HG03045 (cell line): Measurements from ENCODE around the gene HSDL1.

Experiments
- ATAC-seq: cut with Tn5 transposase; IDR thresholded peaks from one replicate; pipeline ENCODE4 v1.9.1; 2021; ENCODE audit warnings: mild to moderate bottlenecking, moderate library complexity; ENCODE audit not compliant: unreplicated experiment

The HSDL1 gene

GRCh38 chr16:84144859-84145639 lies at the start of gene HSDL1, which contains the start of gene DNAAF1:
HSDL1 (minus strand) TSS chr16:84145177; CDS start chr16:84131321, 13,856 bp downstream.
DNAAF1 (plus strand) TSS chr16:84145308; CDS start chr16:84145441, 133 bp downstream.
- ATAC-seq, result peak; percentile 83

GRCh38 chr16:84194018-84194417 lies 49.0 kb upstream of the HSDL1 start:
- ATAC-seq, result no peak

DNA sequence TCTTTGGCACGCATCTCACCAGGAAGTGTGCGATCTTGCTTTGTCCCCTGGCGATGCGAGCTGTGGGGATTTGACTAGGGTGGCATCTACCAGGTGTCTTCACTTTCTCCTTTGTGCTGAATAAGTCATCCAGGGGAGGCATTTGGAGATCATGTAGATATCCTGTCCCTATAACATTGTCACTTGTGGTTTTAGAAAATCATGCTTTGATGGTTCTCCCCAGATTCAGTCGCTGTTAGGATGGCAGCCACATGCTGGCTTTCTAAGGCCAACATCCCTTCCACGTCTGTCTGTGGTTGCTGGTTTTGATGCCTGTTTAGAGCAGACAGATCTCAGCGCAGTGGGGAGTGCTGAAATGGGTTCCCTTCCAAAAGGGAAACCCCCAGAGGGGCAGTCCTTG lies 48.5 kb upstream of the HSDL1 start:
- ATAC-seq, result no peak

DNA sequence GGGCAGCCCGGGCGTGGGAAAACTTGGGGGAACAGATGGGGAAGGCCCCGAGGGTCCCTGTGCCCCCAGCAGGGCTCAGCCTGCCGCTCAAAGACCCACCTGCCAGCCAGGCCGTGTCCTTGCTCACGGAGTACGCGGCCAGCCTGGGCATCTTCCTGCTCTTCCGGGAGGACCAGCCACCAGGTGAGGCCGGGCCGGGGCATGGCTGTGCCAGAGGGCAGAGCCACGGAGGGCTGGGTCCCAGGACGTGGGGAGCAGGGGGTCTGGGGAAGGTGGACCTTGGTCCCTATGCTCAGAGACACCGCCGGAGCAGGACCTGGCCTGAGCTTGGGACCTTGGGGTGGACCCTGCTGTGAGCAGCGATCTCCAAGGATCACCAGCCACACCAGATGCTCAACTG lies 46.5 kb upstream of the HSDL1 start:
- ATAC-seq, result no peak

DNA sequence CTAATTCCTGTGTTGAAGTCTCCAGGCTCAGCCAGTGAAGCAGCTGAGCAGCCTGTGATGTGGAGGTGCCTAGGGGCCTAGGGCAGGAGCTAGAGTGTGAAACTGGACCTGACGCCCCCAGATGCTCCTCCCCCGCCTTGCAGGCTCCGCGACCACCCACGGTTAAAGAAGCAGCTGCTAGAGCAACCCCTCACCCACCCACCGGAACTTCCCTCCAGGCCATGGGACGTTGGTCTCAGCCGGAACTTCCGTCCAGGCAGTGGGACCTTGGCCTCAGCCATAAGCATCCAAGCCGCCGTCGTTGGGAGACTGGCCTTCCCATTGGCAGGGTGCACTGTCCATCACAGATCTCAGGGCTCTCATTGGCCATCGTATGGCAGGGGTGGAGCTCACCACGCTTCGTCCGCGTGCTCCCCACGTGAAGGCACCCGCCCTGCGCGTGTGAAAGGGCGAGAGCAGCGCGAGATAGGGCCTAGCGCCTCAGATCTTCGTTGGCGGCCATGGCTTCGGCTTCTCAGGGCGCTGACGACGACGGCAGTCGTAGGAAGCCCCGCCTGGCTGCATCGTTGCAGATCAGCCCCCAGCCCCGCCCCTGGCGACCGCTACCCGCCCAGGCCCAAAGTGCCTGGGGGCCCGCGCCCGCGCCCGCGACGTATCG lies 45.9 kb upstream of the HSDL1 start, which contains the start of gene ADAD2:
Gene ADAD2 (plus strand): TSS at position 427 of the 658 bp plus-strand sequence. CDS start 74 bp downstream, at position 501.
- ATAC-seq, result no peak

GRCh38 chr16:84186685-84187437 lies 41.9 kb upstream of the HSDL1 start, which contains the start of gene TAF1C:
TAF1C (minus strand) TSS chr16:84187057; CDS start chr16:84184988, 2,069 bp downstream.
- peak; percentile 91 for ATAC-seq

DNA sequence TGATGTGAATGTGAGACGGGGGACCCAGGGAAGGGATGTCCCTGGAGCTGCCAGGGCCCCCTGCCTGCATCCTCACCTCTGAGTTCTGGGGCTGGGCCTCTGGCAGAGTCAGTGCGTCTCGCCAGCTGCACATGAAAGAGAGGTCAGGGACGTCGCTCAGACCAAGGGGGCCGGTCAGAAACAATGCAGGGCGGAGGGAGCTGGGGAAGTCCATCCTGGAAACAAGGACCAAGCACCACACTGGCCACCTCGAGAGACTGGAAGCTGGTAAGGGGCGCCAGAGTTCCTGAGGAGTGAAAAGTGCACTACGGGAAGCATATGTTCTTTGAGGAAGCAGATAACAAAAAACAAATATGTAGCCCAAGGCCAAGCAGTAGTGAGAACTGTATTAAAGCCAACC lies 39.8 kb upstream of the HSDL1 start:
- no peak for ATAC-seq

DNA sequence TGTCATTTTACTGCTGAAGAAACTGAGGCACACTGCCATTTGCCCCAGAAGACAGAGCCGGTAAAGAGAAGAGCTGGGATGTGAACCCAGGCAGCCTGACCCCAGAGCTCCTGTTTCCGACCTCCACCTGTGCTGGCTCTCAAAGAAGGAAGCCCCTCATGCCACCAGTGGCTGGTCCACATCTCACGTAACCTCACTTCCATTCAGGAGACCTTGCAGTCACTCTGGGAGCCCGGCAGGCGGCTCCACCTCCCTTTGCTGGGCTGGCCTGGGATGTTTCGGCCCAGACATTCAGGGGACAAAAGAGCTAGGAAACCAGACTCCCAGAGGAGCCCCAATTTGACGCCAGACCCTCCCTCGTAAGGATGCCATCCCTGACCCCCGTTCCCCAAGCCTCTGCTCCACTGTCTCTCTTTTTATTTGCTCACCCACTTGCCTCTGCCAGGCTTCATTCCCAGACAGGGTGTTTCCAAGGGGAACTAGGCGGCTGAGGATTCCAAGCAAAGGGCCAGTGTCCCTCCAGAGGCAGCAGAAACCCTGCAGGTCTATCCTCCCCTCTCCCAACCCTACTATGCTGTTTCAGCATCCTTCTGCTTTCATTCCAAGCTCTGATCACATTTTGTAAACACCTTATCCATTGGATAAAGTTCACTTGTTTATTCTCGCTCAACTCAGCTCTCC lies 39.1 kb upstream of the HSDL1 start:
- no peak for ATAC-seq

DNA sequence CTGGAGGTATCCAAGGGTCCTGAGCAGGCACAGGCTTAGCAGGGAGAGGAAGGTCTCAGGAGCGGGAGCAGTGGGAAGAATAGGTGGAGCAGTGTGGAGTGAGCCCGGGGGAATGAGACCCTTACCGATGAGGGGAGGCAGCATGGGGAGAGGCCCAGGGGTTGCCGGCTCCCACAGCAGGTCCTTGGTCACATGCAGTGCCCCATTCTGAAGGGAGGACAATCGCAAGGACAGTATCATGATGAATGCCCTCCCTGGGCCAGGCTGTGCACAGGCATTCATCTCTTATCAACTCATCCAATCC lies 38.5 kb upstream of the HSDL1 start:
- ATAC-seq, result no peak

DNA sequence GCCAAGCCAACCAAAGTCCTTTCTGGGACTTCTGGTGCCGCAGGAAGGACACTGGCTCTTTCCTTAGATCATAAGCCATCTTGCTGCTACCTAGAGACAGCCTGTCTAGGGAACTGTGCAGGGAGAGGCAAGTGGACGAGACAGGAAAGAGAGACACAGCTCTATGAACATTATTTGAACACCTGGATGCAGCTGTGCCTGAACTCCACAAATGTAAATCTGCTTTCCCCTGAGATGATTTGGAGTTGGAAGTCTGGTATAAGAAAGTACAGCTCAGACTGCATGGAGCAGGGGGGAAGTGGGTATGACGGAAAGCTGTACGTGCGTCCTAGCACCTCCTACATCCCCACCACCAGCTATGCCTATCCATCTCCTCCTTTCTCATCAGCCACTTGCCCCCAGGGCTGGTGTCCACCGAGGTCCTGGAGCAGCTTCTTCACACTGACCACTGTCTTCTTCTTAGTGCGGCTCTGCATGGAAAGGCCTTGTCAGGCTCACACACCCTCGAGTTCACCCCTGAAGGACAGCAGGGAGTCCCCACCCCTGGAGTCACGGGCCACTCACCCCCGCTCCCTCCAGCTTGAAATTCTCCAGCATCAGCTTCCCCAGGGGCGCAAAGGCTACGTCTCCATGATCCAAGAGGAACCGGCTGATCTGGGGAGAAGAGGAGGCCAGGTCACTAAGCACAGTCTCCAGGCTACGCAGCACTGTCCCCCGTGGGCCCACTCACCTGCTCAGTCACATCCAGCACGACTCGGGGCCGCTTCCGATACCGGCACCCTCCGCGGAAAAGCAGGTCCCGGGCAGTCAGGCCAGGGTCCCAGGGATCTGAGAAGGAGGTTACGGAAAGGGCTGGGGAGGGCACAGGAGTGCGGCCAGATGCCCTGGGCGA lies 37.9 kb upstream of the HSDL1 start:
- no peak for ATAC-seq

DNA sequence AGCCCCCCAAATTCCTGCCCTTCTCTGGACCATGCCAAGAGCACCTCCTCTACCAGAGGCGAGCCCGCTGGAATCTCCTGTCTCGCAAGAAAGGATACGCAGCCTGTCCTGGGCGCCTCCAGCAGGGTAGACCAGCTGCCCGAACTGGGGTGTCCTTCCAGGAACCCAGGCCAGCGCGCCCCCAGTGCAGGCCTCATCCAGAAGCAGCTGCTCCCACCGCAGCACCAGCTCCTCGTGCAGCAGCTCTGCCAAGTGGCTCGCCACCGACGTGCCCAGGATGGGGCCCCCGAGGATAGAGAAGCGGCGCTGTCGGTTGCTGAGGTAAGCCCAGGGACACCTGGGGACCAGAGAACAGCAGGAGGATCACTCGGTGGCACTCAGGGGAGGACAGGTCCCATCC lies 37.1 kb upstream of the HSDL1 start:
- ATAC-seq, result no peak

- ATAC-seq, result no peak
These were observed 36.4 kb upstream of the HSDL1 start for GRCh38 chr16:84181144-84181915.

GRCh38 chr16:84180519-84181140 lies 35.7 kb upstream of the HSDL1 start:
- no peak for ATAC-seq

GRCh38 chr16:84179612-84180320 lies 34.8 kb upstream of the HSDL1 start:
- no peak for ATAC-seq

- ATAC-seq, result no peak
These were observed 34.1 kb upstream of the HSDL1 start for GRCh38 chr16:84178892-84179611.

DNA sequence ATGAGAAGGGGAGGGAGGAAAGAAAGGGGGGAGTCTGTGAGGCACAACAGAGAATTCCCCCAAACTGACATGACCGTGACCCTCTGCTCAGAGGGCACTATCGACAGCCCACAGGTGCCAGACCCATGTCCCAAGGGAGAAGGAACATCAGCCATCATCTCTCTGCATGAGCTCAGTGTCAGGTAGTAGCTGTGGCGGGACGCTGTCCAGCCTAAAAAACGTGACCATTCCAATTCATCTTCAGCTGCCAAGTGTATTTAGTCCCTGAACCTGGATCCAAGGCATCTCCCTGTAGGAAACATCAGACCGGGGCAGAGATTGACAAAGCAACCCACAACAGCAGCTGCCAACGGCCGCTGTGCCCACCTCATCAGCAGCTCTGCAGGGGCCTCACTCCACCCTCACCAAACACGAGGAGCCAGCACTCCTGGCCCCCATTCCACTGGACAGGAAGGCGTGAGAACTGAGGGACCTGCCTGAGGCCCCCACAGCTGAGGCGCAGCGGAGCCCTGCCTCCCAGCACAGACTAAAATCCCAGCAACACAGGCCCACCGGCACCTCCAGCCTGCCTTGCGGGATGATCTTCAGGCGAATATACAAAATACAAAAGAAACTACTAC lies 33.3 kb upstream of the HSDL1 start:
- ATAC-seq, result no peak

DNA sequence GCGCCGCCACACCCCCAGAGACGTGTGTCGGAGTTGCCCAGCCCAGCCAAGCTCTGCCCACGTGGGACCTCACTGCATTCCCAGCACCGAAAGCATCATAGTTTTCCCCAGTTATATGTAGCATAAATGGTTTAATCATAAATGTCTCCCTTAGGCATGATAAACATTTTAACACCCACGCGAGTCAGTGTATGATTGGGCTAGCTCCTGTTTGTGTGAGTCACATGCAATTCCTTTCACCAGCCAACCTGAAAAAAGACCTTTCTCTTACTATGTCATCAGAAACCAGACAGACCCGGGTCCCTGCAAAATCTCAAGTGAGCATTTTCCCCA lies 32.7 kb upstream of the HSDL1 start:
- no peak for ATAC-seq
